ENCODE measurements around the gene TMEM134. TPM values are rescaled to one million over a fixed set of nuclear protein-coding genes. Genes with fewer than 3 reads are reported as not detected.
A peak's percentile ranks its signal among the peaks of the same experiment; 100 is the strongest.

Gene TMEM134
- total RNA-seq, 2 experiments from 2014 or later, result 36.3 to 37.6 TPM

GRCh38 chr11:67442504-67443404 lies 26.3 kb downstream of the TMEM134 start:
- Mint-ChIP-seq H3K4me1 (peaks cover 78% of the 10 kb centered on the region), H3K27me3 (no peaks in the 10 kb centered on the region), H3K9me3 (no peaks in the 10 kb centered on the region), H3K4me3 (peak overlapping the region; percentile 60), H3K27ac (peak overlapping the region; percentile 97), H3K36me3 (ENCODE audit: low read depth) (peaks cover 24% of the 10 kb centered on the region)
- no peak for DNase-seq
- POLR2A ChIA-PET, result interaction anchor here (1.1 to 1.4 kb wide), 4 partner anchors 14 to 35 kb away, joined by 3 to 5 read pairs (median 4); partner anchors contain the start of gene RPS6KB2
- CTCF ChIA-PET, result no interaction called here

GRCh38 chr11:67441731-67442351 lies 27.2 kb downstream of the TMEM134 start:
- CTCF ChIA-PET, result interaction anchor here (0.9 kb wide), 1 partner anchor 59 kb away, joined by 3 read pairs; no protein-coding TSS in a partner anchor
- Mint-ChIP-seq H3K9me3 (no peaks in the 10 kb centered on the region), H3K4me3 (peak overlapping the region; percentile 60), H3K27me3 (no peaks in the 10 kb centered on the region), H3K27ac (peak overlapping the region; percentile 97), H3K4me1 (peaks cover 70% of the 10 kb centered on the region), H3K36me3 (ENCODE audit: low read depth) (peaks cover 31% of the 10 kb centered on the region)
- no peak for DNase-seq
- POLR2A ChIA-PET, result interaction anchor here (1.1 to 15.2 kb wide), 6 partner anchors 9 to 42 kb away, joined by 3 to 361 read pairs (median 85); partner anchors contain the start of genes AIP, PPP1CA, RPS6KB2 and TBC1D10C

- Mint-ChIP-seq H3K36me3 (ENCODE audit: low read depth) (peaks cover 37% of the 10 kb centered on the region), H3K27me3 (no peaks in the 10 kb centered on the region), H3K27ac (peak overlapping the region; percentile 97), H3K4me3 (peak overlapping the region; percentile 9), H3K9me3 (no peaks in the 10 kb centered on the region), H3K4me1 (peaks cover 67% of the 10 kb centered on the region)
- ChIA-PET POLR2A (interaction anchor here (0.8 to 15.2 kb wide), 12 partner anchors 9 to 201 kb away, joined by 3 to 361 read pairs (median 6); partner anchors contain the start of genes AIP, CDK2AP2, PPP1CA and RPS6KB2), CTCF (interaction anchor here (0.9 kb wide), 1 partner anchor 58 kb away, joined by 3 read pairs; no protein-coding TSS in a partner anchor)
- DNase-seq, result no peak
These were observed 27.9 kb downstream of the TMEM134 start for GRCh38 chr11:67441098-67441563.

- H3K27me3 Mint-ChIP-seq, result no peaks in the 10 kb centered on the region
- CTCF ChIA-PET, result interaction anchor here (0.9 to 2.4 kb wide), 4 partner anchors 26 to 65 kb away, joined by 3 to 12 read pairs (median 4); partner anchors contain the start of gene PITPNM1
- H3K27ac Mint-ChIP-seq, result peak overlapping the region; percentile 97
- H3K4me3 Mint-ChIP-seq, result peak overlapping the region; percentile 94
- DNase-seq, result peak; percentile 47
- peaks cover 42% of the 10 kb centered on the region for H3K36me3 Mint-ChIP-seq (ENCODE audit: low read depth)
- no peaks in the 10 kb centered on the region for H3K9me3 Mint-ChIP-seq
- H3K4me1 Mint-ChIP-seq, result peaks cover 64% of the 10 kb centered on the region
- POLR2A ChIA-PET, result interaction anchor here (0.8 to 15.2 kb wide), 16 partner anchors 8 to 201 kb away, joined by 3 to 361 read pairs (median 25); partner anchors contain the start of genes AIP, CDK2AP2, PPP1CA and RAD9A
These were observed 28.6 kb downstream of the TMEM134 start for GRCh38 chr11:67440229-67441097.

- Mint-ChIP-seq H3K4me3 (peak overlapping the region; percentile 94), H3K36me3 (ENCODE audit: low read depth) (peaks cover 46% of the 10 kb centered on the region), H3K4me1 (peaks cover 62% of the 10 kb centered on the region), H3K27me3 (no peaks in the 10 kb centered on the region), H3K9me3 (no peaks in the 10 kb centered on the region), H3K27ac (peak overlapping the region; percentile 97)
- peak; percentile 54 for DNase-seq
- ChIA-PET POLR2A (interaction anchor here (0.6 to 15.2 kb wide), 18 partner anchors 7 to 175 kb away, joined by 3 to 361 read pairs (median 34); partner anchors contain the start of genes AIP, PITPNM1, POLD4 and PPP1CA), CTCF (interaction anchor here (0.8 to 4.4 kb wide), 13 partner anchors 8 to 68 kb away, joined by 3 to 67 read pairs (median 5); partner anchors contain the start of genes AIP, PITPNM1, PPP1CA and RAD9A)
These were observed 29.5 kb downstream of the TMEM134 start for GRCh38 chr11:67439321-67440228.

- peak overlapping the region; percentile 94 for H3K4me3 Mint-ChIP-seq
- ChIA-PET POLR2A (interaction anchor here (0.7 to 15.2 kb wide), 27 partner anchors 7 to 205 kb away, joined by 3 to 361 read pairs (median 17); partner anchors contain the start of genes AIP, ANKRD13D, CDK2AP2 and PITPNM1), CTCF (interaction anchor here (0.6 to 4.4 kb wide), 19 partner anchors 9 to 599 kb away, joined by 3 to 67 read pairs (median 4); partner anchors contain the start of genes AIP, CDK2AP2, PITPNM1 and POLD4)
- H3K36me3 Mint-ChIP-seq (ENCODE audit: low read depth), result peaks cover 56% of the 10 kb centered on the region
- peaks cover 67% of the 10 kb centered on the region for H3K4me1 Mint-ChIP-seq
- H3K27ac Mint-ChIP-seq, result peak overlapping the region; percentile 97
- H3K9me3 Mint-ChIP-seq, result no peaks in the 10 kb centered on the region
- peak; percentile 88 for DNase-seq
- H3K27me3 Mint-ChIP-seq, result no peaks in the 10 kb centered on the region
These were observed 30.7 kb downstream of the TMEM134 start for GRCh38 chr11:67438158-67438902.

GRCh38 chr11:67437809-67438157 lies 31.3 kb downstream of the TMEM134 start:
- ChIA-PET CTCF (interaction anchor here (0.6 to 4.4 kb wide), 13 partner anchors 8 to 599 kb away, joined by 3 to 67 read pairs (median 5); partner anchors contain the start of genes CDK2AP2, POLD4, PPP1CA and RPS6KB2), POLR2A (interaction anchor here (0.7 to 15.2 kb wide), 27 partner anchors 8 to 204 kb away, joined by 3 to 361 read pairs (median 17); partner anchors contain the start of genes AIP, ANKRD13D, CDK2AP2 and PITPNM1)
- Mint-ChIP-seq H3K27me3 (no peaks in the 10 kb centered on the region), H3K4me3 (peak overlapping the region; percentile 94), H3K27ac (peak overlapping the region; percentile 97), H3K9me3 (no peaks in the 10 kb centered on the region), H3K4me1 (peaks cover 71% of the 10 kb centered on the region), H3K36me3 (ENCODE audit: low read depth) (peaks cover 60% of the 10 kb centered on the region)
- DNase-seq, result no peak

GRCh38 chr11:67437082-67437808 lies 31.8 kb downstream of the TMEM134 start, which contains the start of gene PTPRCAP:
TSS of gene PTPRCAP (minus strand) at chr11:67437682. CDS start at chr11:67437619, 63 bp downstream.
- Mint-ChIP-seq H3K36me3 (ENCODE audit: low read depth) (peaks cover 65% of the 10 kb centered on the region), H3K4me3 (peak within 1 kb of the TSS; percentile 94), H3K4me1 (peaks cover 71% of the 10 kb centered on the region), H3K27ac (peak within 1 kb of the TSS; percentile 97), H3K27me3 (no peaks in the 10 kb centered on the region), H3K9me3 (no peaks in the 10 kb centered on the region)
- CTCF ChIA-PET, result interaction anchor here (0.6 to 4.4 kb wide), 14 partner anchors 9 to 600 kb away, joined by 3 to 67 read pairs (median 4); partner anchors contain the start of genes AIP, CDK2AP2, POLD4 and PPP1CA
- peak; percentile 82 for DNase-seq
- POLR2A ChIA-PET, result interaction anchor here (0.7 to 15.2 kb wide), 30 partner anchors 9 to 204 kb away, joined by 3 to 361 read pairs (median 10); partner anchors contain the start of genes AIP, ANKRD13D, CDK2AP2 and PITPNM1

- CTCF ChIA-PET, result interaction anchor here (1.2 to 4.4 kb wide), 7 partner anchors 16 to 85 kb away, joined by 3 to 67 read pairs (median 7); partner anchors contain the start of genes AIP, CDK2AP2, PPP1CA and TBC1D10C
- peaks cover 72% of the 10 kb centered on the region for H3K4me1 Mint-ChIP-seq
- no peaks in the 10 kb centered on the region for H3K27me3 Mint-ChIP-seq
- POLR2A ChIA-PET, result interaction anchor here (0.7 to 15.2 kb wide), 25 partner anchors 8 to 197 kb away, joined by 3 to 361 read pairs (median 21); partner anchors contain the start of genes AIP, CDK2AP2, PITPNM1 and POLD4
- DNase-seq, result peak; percentile 80
- H3K36me3 Mint-ChIP-seq (ENCODE audit: low read depth), result peaks cover 69% of the 10 kb centered on the region
- H3K9me3 Mint-ChIP-seq, result no peaks in the 10 kb centered on the region
- H3K27ac Mint-ChIP-seq, result peak overlapping the region; percentile 97
- peak overlapping the region; percentile 94 for H3K4me3 Mint-ChIP-seq
These were observed 32.5 kb downstream of the TMEM134 start for GRCh38 chr11:67436459-67437081.

Data from activated CD4-positive, alpha-beta memory T cell treated with anti-CD3 and anti-CD28 coated beads, Interleukin-2, amount 10 ng/mL, durations not matched to agents 7 days and 5 days (primary cell).